Glutamatergic neuron (in vitro differentiated cells): ENCODE results near the gene MOGAT3. TPM values are rescaled to one million over a fixed set of nuclear protein-coding genes. Genes with fewer than 3 reads are reported as not detected.

Experiments used
- DNase-seq: peaks from one replicate; pipeline ENCODE4 v3.0.0; 2022
- H3K27ac Mint-ChIP-seq: one replicate; pipeline ENCODE4 v1.8.0; 2020; ENCODE audit warnings: mild to moderate bottlenecking, mixed read lengths, inconsistent platforms; ENCODE audit not compliant: unreplicated experiment
- H3K27me3 Mint-ChIP-seq: one replicate; pipeline ENCODE4 v1.8.0; 2020; ENCODE audit warnings: mild to moderate bottlenecking, moderate library complexity, mixed read lengths, inconsistent platforms; ENCODE audit not compliant: unreplicated experiment
- H3K36me3 Mint-ChIP-seq: one replicate; pipeline ENCODE4 v1.8.0; 2020; ENCODE audit warnings: mild to moderate bottlenecking, mixed read lengths, inconsistent platforms; ENCODE audit not compliant: unreplicated experiment
- H3K4me1 Mint-ChIP-seq: one replicate; pipeline ENCODE4 v1.8.0; 2020; ENCODE audit warnings: mild to moderate bottlenecking, low read depth, mixed read lengths, inconsistent platforms; ENCODE audit not compliant: unreplicated experiment
- H3K4me3 Mint-ChIP-seq: one replicate; pipeline ENCODE4 v1.8.0; 2020; ENCODE audit warnings: mild to moderate bottlenecking, mixed read lengths, inconsistent platforms; ENCODE audit not compliant: unreplicated experiment
- H3K9me3 Mint-ChIP-seq: one replicate; pipeline ENCODE4 v1.8.0; 2020; ENCODE audit warnings: mild to moderate bottlenecking, moderate library complexity, mixed read lengths, inconsistent platforms; ENCODE audit not compliant: unreplicated experiment
- CTCF ChIP-seq: fragments of 200-600 bp; sonication (generic); IDR thresholded peaks from one replicate; pipeline ENCODE4 v1.5.0; 2021; ENCODE audit not compliant: partially characterized antibody, unreplicated experiment
- total RNA-seq: library from RNA; stranded (reverse); fragmentation: NEBNext Ultra II Directional; extraction: Animal tissue kit (Norgen Biotek cat#: 25700); gene quantifications from one replicate; pipeline ENCODE4 v1.2.1, GENCODE V29; 2021; ENCODE audit not compliant: unreplicated experiment

MOGAT3 gene
- total RNA-seq, 1 donor from 2014 or later = not detected

- Mint-ChIP-seq H3K27me3 (peaks cover 42% of the 10 kb centered on the region), H3K4me1 (peaks cover 25% of the 10 kb centered on the region), H3K4me3 (peak overlapping the region; percentile 80), H3K9me3 (peaks cover 13% of the 10 kb centered on the region), H3K36me3 (no peaks in the 10 kb centered on the region), H3K27ac (peak overlapping the region; percentile 48)
- DNase-seq = peak; percentile 76
- TF ChIP-seq CTCF = no peak
Observed at GRCh38 chr7:101163279-101164070, 37.4 kb downstream of the MOGAT3 start.

GRCh38 chr7:101162551-101163278 is 38.1 kb downstream of the MOGAT3 start:
- Mint-ChIP-seq H3K27ac (peak overlapping the region; percentile 52), H3K4me1 (peaks cover 20% of the 10 kb centered on the region), H3K27me3 (peaks cover 35% of the 10 kb centered on the region), H3K36me3 (no peaks in the 10 kb centered on the region), H3K9me3 (peaks cover 12% of the 10 kb centered on the region), H3K4me3 (peak overlapping the region; percentile 86)
- TF ChIP-seq CTCF = no peak
- DNase-seq = peak; percentile 83

GRCh38 chr7:101161692-101162471 is 39.0 kb downstream of the MOGAT3 start:
- Mint-ChIP-seq H3K36me3 (no peaks in the 10 kb centered on the region), H3K27ac (peak overlapping the region; percentile 52), H3K4me1 (peaks cover 11% of the 10 kb centered on the region), H3K27me3 (peaks cover 28% of the 10 kb centered on the region), H3K4me3 (peak overlapping the region; percentile 86), H3K9me3 (peaks cover 11% of the 10 kb centered on the region)
- DNase-seq = no peak
- no peak for TF ChIP-seq CTCF

GRCh38 chr7:101160910-101161309 is 39.9 kb downstream of the MOGAT3 start:
- no peak for DNase-seq
- Mint-ChIP-seq H3K27me3 (peaks cover 24% of the 10 kb centered on the region), H3K9me3 (peaks cover 11% of the 10 kb centered on the region), H3K4me1 (peaks cover 8% of the 10 kb centered on the region), H3K36me3 (no peaks in the 10 kb centered on the region), H3K27ac (no peak overlapping the region), H3K4me3 (no peak overlapping the region)
- no peak for TF ChIP-seq CTCF
